Bronchial epithelial cell (primary cell): ENCODE results near the gene IMPG1. TPM values are rescaled to one million over a fixed set of nuclear protein-coding genes. Genes with fewer than 3 reads are reported as not detected.

Source experiments
- DNase-seq: peaks from one replicate; pipeline ENCODE4 v3.0.0-alpha.2; 2010; ENCODE audit warnings: low read depth
- FAIRE-seq: peaks from 2 replicates; lab custom pipeline; 2011; peaks lifted over from hg19 to GRCh38; lab: Jason Lieb, UNC
- H3K27me3 ChIP-seq: 2 replicates; pipeline ENCODE4 v1.5.1; 2011; ENCODE audit warnings: low read length; ENCODE audit not compliant: control insufficient read depth, insufficient read depth
- H3K36me3 ChIP-seq: 2 replicates; pipeline ENCODE4 v1.5.1; 2011; ENCODE audit warnings: low read length; ENCODE audit not compliant: control insufficient read depth, insufficient read depth
- H3K4me3 ChIP-seq: 2 replicates; pipeline ENCODE4 v1.5.1; 2011; ENCODE audit warnings: mild to moderate bottlenecking, low read depth, low read length, control low read depth
- total RNA-seq: library from RNA; depleted of rRNA; stranded (reverse); fragments of >200 nt; gene quantifications from 2 replicates; pipeline ENCODE4 v1.2.1, GENCODE V29; 2014
- TF ChIP-seq, protein P1 (sequence below): IDR thresholded peaks from 2 replicates; pipeline ENCODE4 v1.5.1; 2011; ENCODE audit warnings: mild to moderate bottlenecking, moderate library complexity, low read length, control low read depth, inconsistent platforms; ENCODE audit not compliant: insufficient read depth, severe bottlenecking

Gene IMPG1
- total RNA-seq, 1 donor from 2014 or later: not detected

DNA sequence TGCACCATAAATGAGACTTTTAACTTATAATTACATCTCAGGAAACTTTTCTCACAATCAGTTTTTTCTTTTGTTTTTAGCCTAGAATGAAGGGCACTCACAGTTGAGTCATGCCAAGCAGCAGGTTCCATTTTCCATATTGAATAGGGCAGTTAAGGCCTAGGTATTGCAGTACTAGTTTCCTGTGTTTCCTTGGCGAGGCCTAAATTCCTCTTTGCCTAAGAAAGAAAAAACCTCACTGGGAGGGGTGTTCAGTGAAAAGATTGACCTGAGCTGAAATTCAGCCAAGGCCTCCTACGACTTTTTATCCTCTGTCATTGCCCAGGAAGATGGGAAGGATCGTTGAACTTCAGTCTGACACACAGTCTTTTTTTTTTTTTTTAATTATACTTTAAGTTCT lies 85.5 kb downstream of the IMPG1 start:
- TF ChIP-seq, protein P1, sequence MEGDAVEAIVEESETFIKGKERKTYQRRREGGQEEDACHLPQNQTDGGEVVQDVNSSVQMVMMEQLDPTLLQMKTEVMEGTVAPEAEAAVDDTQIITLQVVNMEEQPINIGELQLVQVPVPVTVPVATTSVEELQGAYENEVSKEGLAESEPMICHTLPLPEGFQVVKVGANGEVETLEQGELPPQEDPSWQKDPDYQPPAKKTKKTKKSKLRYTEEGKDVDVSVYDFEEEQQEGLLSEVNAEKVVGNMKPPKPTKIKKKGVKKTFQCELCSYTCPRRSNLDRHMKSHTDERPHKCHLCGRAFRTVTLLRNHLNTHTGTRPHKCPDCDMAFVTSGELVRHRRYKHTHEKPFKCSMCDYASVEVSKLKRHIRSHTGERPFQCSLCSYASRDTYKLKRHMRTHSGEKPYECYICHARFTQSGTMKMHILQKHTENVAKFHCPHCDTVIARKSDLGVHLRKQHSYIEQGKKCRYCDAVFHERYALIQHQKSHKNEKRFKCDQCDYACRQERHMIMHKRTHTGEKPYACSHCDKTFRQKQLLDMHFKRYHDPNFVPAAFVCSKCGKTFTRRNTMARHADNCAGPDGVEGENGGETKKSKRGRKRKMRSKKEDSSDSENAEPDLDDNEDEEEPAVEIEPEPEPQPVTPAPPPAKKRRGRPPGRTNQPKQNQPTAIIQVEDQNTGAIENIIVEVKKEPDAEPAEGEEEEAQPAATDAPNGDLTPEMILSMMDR: no peak
- Histone ChIP-seq H3K4me3 (no peak overlapping the region), H3K27me3 (no peaks in the 10 kb centered on the region), H3K36me3 (no peaks in the 10 kb centered on the region)
- FAIRE-seq: no peak
- DNase-seq: no peak

DNA sequence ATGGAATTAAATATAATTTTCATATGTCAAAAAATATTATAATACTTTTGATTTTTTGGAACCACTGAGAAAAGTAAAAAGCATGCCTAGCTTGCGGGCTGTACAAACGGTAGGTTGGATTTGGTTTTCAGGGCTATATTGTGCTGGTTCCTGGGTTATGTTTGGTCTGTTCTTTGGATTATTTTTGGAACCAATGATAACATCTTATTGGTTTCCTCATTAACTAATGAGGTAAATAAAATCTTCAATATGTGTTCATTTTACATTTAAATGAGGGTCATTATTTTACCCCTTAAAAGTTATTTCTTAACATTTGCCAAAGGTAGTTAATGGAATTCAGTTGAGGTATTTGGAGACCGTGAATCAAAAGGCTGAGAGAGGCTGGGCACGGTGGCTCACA lies 96.6 kb downstream of the IMPG1 start:
- Histone ChIP-seq H3K27me3 (no peaks in the 10 kb centered on the region), H3K36me3 (no peaks in the 10 kb centered on the region), H3K4me3 (no peak overlapping the region)
- FAIRE-seq (no peak), DNase-seq (no peak)
- TF ChIP-seq, protein P1: no peak

DNA sequence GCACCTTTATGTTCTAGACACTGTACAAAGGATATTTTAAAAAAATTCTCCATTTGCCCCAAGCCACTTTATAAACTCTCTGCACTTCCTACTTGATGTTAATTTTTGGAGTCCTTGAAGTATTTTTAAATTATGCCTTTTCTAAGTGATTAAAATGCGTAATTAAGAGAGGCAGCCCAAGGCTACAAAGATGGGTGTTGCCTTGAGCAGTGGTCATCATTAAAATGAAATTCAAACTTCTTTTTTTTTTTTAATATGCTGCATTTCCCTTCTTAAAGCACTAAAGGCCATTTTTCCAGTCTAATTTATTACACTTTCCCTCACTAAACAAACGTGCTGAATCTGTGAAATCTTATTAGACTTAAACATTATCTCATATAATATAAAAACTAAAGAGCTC lies 102.4 kb downstream of the IMPG1 start:
- Histone ChIP-seq H3K4me3 (no peak overlapping the region), H3K36me3 (no peaks in the 10 kb centered on the region), H3K27me3 (no peaks in the 10 kb centered on the region)
- TF ChIP-seq, protein P1: no peak
- DNase-seq: no peak
- FAIRE-seq: no peak

DNA sequence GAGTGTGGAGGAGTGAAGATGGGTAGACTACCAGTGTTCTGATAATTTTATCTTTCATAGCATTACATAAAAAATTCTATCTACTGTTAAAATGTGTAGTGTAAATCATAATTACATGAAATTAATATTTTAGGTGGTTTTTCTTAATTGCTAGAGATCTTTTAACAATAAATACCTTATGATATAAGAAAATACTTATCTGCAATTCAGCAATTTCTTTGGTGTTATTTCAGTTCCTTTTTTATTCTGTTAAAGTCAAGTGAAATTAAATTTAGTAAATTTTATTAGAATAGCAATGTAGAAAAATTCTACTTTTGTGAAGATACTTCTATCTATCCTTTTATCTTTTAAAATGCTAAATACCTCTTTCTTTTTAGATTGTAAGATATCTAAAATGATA lies 104.3 kb downstream of the IMPG1 start:
- H3K4me3 ChIP-seq: no peak overlapping the region
- TF ChIP-seq, protein P1: no peak
- DNase-seq (no peak), FAIRE-seq (no peak)
- no peaks in the 10 kb centered on the region for H3K27me3 ChIP-seq
- no peaks in the 10 kb centered on the region for H3K36me3 ChIP-seq

DNA sequence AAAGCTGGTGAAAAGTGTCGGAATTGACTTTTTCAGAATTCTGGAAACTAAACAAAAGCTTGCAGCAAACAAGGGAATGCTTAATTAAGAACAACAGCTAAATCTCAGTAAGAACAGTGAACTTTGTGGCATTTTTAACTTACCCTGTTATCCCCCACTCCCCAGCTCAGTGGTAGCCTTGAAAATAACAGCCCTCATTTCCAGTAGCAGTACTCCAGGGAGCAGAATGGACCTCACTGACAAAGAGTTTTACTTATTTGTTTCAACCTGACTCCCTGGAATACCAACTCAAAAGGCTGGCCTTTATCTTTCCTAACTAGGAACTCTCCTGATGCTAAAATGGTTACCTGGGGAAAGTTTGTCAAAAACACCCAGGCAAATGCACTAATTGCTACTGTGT lies 108.9 kb downstream of the IMPG1 start:
- TF ChIP-seq, protein P1: no peak
- Histone ChIP-seq H3K36me3 (no peaks in the 10 kb centered on the region), H3K4me3 (no peak overlapping the region), H3K27me3 (no peaks in the 10 kb centered on the region)
- FAIRE-seq (peak; percentile 18), DNase-seq (no peak)

DNA sequence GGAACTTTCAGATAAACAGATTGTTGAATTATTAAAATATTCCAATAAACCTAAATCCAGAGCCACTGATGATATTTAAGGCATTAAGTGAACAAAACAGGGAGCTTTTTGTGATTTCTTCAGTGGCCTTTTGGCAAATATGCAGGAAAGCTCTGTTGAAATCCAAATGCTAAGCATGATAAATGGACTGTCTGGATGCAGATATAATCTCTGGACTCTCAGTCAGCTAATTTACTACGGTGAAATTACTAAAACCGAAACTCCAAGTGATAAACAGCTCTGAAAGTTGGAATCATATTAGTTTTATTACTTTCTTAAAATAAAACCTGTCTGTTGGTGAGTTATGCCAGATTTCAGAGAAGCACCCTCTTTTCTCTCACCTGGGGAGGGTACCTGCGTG lies 120.3 kb downstream of the IMPG1 start:
- FAIRE-seq (no peak), DNase-seq (no peak)
- Histone ChIP-seq H3K27me3 (no peaks in the 10 kb centered on the region), H3K36me3 (no peaks in the 10 kb centered on the region), H3K4me3 (no peak overlapping the region)
- TF ChIP-seq, protein P1: no peak
